K562 (cell line): Measurements from ENCODE around the gene NRDE2. TPM values are rescaled to one million over a fixed set of nuclear protein-coding genes. Genes with fewer than 3 reads are reported as not detected.

Source experiments
- BHLHE40 ChIP-seq: IDR thresholded peaks from 2 replicates; pipeline ENCODE4 v1.6.1; 2011; ENCODE audit warnings: low read length, improper control_type of control experiment
- BRF1 ChIP-seq: IDR thresholded peaks from 3 replicates; pipeline ENCODE4 v1.6.1; 2011; ENCODE audit warnings: borderline replicate concordance, mild to moderate bottlenecking; ENCODE audit not compliant: insufficient read length; ENCODE audit errors: extremely low read depth
- FOS ChIP-seq: IDR thresholded peaks from 3 replicates; pipeline ENCODE4 v1.6.1; 2011; ENCODE audit not compliant: insufficient read length; ENCODE audit errors: extremely low read depth
- polyA plus RNA-seq, 8 experiments: library from polyadenylated mRNA; depleted of rRNA in 4 of 8; stranded (reverse) in 5 of 8; unstranded in 3 of 8; fragments of >200 nt; fragmentation: Nextera tagmentation in 2 of 8; fragmentation: Illumina TruSeq in 1 of 8; extraction: Ambion mirVana in 2 of 8; extraction: Trizol in 1 of 8; gene quantifications; 2 replicates each; pipeline versions ENCODE4 v1.2.1 to v1.2.3, GENCODE V29; 2011 to 2014; ENCODE audit warnings: inconsistent platforms in 1 of 8, missing spikeins in 1 of 8
- total RNA-seq, 7 experiments: library from RNA; depleted of rRNA in 6 of 7; stranded (reverse); fragments of >200 nt in 6 of 7; fragmentation: Illumina TruSeq in 2 of 7; extraction: Trizol in 2 of 7; gene quantifications; 2 replicates each; pipeline versions ENCODE4 v1.2.1 to v1.2.3, GENCODE V29; 2011 to 2021; ENCODE audit warnings: low replicate concordance in 1 of 7
- TF ChIP-seq, protein P1 (sequence below): fragments of 450-650 bp; IDR thresholded peaks from 2 replicates; pipeline ENCODE4 v1.6.1; 2016; ENCODE audit warnings: mild to moderate bottlenecking, moderate library complexity
- TF ChIP-seq, protein P2 (sequence below): sonication (generic); formaldehyde crosslinking; IDR thresholded peaks from 2 replicates; pipeline ENCODE4 v1.4.0; 2020; ENCODE audit warnings: mild to moderate bottlenecking, missing genetic modification reagents
- TF ChIP-seq, protein P3 (sequence below), 2 experiments: fragments of 450-650 bp; conservative IDR thresholded peaks; 2 replicates each; pipeline ENCODE4 v1.6.1; 2017; ENCODE audit warnings: mild to moderate bottlenecking in 2 of 2, moderate library complexity in 2 of 2

The NRDE2 gene
- total and polyA plus RNA-seq, 9 of the 15 experiments (the other 6 are each of a cell fraction or from before 2014, with no cell fraction given): 3.3 to 15.0 (median 8.4) TPM

- TF ChIP-seq, protein P1, sequence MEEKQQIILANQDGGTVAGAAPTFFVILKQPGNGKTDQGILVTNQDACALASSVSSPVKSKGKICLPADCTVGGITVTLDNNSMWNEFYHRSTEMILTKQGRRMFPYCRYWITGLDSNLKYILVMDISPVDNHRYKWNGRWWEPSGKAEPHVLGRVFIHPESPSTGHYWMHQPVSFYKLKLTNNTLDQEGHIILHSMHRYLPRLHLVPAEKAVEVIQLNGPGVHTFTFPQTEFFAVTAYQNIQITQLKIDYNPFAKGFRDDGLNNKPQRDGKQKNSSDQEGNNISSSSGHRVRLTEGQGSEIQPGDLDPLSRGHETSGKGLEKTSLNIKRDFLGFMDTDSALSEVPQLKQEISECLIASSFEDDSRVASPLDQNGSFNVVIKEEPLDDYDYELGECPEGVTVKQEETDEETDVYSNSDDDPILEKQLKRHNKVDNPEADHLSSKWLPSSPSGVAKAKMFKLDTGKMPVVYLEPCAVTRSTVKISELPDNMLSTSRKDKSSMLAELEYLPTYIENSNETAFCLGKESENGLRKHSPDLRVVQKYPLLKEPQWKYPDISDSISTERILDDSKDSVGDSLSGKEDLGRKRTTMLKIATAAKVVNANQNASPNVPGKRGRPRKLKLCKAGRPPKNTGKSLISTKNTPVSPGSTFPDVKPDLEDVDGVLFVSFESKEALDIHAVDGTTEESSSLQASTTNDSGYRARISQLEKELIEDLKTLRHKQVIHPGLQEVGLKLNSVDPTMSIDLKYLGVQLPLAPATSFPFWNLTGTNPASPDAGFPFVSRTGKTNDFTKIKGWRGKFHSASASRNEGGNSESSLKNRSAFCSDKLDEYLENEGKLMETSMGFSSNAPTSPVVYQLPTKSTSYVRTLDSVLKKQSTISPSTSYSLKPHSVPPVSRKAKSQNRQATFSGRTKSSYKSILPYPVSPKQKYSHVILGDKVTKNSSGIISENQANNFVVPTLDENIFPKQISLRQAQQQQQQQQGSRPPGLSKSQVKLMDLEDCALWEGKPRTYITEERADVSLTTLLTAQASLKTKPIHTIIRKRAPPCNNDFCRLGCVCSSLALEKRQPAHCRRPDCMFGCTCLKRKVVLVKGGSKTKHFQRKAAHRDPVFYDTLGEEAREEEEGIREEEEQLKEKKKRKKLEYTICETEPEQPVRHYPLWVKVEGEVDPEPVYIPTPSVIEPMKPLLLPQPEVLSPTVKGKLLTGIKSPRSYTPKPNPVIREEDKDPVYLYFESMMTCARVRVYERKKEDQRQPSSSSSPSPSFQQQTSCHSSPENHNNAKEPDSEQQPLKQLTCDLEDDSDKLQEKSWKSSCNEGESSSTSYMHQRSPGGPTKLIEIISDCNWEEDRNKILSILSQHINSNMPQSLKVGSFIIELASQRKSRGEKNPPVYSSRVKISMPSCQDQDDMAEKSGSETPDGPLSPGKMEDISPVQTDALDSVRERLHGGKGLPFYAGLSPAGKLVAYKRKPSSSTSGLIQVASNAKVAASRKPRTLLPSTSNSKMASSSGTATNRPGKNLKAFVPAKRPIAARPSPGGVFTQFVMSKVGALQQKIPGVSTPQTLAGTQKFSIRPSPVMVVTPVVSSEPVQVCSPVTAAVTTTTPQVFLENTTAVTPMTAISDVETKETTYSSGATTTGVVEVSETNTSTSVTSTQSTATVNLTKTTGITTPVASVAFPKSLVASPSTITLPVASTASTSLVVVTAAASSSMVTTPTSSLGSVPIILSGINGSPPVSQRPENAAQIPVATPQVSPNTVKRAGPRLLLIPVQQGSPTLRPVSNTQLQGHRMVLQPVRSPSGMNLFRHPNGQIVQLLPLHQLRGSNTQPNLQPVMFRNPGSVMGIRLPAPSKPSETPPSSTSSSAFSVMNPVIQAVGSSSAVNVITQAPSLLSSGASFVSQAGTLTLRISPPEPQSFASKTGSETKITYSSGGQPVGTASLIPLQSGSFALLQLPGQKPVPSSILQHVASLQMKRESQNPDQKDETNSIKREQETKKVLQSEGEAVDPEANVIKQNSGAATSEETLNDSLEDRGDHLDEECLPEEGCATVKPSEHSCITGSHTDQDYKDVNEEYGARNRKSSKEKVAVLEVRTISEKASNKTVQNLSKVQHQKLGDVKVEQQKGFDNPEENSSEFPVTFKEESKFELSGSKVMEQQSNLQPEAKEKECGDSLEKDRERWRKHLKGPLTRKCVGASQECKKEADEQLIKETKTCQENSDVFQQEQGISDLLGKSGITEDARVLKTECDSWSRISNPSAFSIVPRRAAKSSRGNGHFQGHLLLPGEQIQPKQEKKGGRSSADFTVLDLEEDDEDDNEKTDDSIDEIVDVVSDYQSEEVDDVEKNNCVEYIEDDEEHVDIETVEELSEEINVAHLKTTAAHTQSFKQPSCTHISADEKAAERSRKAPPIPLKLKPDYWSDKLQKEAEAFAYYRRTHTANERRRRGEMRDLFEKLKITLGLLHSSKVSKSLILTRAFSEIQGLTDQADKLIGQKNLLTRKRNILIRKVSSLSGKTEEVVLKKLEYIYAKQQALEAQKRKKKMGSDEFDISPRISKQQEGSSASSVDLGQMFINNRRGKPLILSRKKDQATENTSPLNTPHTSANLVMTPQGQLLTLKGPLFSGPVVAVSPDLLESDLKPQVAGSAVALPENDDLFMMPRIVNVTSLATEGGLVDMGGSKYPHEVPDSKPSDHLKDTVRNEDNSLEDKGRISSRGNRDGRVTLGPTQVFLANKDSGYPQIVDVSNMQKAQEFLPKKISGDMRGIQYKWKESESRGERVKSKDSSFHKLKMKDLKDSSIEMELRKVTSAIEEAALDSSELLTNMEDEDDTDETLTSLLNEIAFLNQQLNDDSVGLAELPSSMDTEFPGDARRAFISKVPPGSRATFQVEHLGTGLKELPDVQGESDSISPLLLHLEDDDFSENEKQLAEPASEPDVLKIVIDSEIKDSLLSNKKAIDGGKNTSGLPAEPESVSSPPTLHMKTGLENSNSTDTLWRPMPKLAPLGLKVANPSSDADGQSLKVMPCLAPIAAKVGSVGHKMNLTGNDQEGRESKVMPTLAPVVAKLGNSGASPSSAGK: peak; percentile 87
- TF ChIP-seq BRF1: no peak
- TF ChIP-seq FOS: no peak
- TF ChIP-seq, protein P2, sequence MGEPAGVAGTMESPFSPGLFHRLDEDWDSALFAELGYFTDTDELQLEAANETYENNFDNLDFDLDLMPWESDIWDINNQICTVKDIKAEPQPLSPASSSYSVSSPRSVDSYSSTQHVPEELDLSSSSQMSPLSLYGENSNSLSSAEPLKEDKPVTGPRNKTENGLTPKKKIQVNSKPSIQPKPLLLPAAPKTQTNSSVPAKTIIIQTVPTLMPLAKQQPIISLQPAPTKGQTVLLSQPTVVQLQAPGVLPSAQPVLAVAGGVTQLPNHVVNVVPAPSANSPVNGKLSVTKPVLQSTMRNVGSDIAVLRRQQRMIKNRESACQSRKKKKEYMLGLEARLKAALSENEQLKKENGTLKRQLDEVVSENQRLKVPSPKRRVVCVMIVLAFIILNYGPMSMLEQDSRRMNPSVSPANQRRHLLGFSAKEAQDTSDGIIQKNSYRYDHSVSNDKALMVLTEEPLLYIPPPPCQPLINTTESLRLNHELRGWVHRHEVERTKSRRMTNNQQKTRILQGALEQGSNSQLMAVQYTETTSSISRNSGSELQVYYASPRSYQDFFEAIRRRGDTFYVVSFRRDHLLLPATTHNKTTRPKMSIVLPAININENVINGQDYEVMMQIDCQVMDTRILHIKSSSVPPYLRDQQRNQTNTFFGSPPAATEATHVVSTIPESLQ (CRISPR knock-in tag): no peak
- TF ChIP-seq BHLHE40: 0 out of 2 replicates have a peak, but pooled peaks have one; percentile 29
- TF ChIP-seq, protein P3, sequence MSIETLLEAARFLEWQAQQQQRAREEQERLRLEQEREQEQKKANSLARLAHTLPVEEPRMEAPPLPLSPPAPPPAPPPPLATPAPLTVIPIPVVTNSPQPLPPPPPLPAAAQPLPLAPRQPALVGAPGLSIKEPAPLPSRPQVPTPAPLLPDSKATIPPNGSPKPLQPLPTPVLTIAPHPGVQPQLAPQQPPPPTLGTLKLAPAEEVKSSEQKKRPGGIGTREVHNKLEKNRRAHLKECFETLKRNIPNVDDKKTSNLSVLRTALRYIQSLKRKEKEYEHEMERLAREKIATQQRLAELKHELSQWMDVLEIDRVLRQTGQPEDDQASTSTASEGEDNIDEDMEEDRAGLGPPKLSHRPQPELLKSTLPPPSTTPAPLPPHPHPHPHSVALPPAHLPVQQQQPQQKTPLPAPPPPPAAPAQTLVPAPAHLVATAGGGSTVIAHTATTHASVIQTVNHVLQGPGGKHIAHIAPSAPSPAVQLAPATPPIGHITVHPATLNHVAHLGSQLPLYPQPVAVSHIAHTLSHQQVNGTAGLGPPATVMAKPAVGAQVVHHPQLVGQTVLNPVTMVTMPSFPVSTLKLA (conservative IDR thresholded peaks at IDR 0.05): peak in 1 of 2 experiments; percentile 39; a peak in 1 of 4 replicates
Observed at GRCh38 chr14:90235179-90235976, 96.4 kb downstream of the NRDE2 start (continued).
